A549 treated with RU486 at 1 μM for 4 hours (cell line): ENCODE measurements around the gene PGRMC2. TPM values are rescaled to one million over a fixed set of nuclear protein-coding genes. Genes with fewer than 3 reads are reported as not detected.

ENCODE experiments used
- total RNA-seq: library from RNA; stranded (reverse); fragments of 200-300 nt; extraction: Qiagen RNA extraction; gene quantifications from 5 replicates; pipeline ENCODE4 v1.2.3, GENCODE V29; 2022; ENCODE audit warnings: low read depth

PGRMC2 gene, protein sequence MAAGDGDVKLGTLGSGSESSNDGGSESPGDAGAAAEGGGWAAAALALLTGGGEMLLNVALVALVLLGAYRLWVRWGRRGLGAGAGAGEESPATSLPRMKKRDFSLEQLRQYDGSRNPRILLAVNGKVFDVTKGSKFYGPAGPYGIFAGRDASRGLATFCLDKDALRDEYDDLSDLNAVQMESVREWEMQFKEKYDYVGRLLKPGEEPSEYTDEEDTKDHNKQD
- 47.9 to 121 TPM (median 88.2 TPM) in 5 replicates for total RNA-seq

DNA sequence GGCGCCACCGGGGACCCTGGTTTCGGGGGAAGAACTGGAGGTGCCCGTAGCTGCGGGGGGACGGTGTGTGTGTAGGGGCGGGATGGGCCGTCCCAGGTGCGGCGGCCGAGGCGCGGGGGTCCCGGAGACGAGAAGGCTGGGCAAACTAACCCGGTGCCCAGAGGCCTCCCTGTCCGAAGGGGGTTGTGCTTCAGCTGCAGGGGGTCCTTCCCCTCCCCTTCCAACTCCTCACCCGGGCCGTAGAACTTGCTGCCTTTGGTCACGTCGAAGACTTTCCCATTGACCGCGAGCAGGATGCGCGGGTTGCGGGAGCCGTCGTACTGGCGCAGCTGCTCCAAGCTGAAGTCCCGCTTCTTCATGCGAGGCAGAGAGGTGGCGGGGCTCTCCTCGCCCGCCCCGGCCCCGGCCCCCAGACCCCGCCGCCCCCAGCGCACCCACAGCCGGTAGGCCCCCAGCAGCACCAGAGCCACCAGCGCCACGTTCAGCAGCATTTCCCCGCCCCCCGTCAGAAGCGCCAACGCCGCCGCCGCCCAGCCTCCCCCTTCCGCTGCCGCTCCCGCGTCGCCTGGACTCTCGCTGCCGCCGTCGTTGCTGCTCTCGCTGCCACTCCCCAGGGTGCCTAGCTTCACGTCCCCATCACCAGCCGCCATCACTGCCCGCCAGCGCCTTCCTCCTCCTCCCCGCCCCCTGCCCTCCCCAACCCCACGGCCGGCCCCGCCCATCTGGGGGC, at the start of gene PGRMC2:
Gene PGRMC2, minus strand, starts transcription at position 673 of the 730 bp plus-strand sequence. Its CDS starts 23 bp downstream, at position 650.

Other genes with a start within 250 kb of the PGRMC2 start
- 10.2 to 18.7 TPM (median 12.1 TPM) in 5 replicates for gene LARP1B, start 226.5 kb downstream of the PGRMC2 start, total RNA-seq